Measurements from ENCODE around the gene DDX50.
A peak's percentile ranks its signal among the peaks of the same experiment; 100 is the strongest.

The DDX50 gene

DNA sequence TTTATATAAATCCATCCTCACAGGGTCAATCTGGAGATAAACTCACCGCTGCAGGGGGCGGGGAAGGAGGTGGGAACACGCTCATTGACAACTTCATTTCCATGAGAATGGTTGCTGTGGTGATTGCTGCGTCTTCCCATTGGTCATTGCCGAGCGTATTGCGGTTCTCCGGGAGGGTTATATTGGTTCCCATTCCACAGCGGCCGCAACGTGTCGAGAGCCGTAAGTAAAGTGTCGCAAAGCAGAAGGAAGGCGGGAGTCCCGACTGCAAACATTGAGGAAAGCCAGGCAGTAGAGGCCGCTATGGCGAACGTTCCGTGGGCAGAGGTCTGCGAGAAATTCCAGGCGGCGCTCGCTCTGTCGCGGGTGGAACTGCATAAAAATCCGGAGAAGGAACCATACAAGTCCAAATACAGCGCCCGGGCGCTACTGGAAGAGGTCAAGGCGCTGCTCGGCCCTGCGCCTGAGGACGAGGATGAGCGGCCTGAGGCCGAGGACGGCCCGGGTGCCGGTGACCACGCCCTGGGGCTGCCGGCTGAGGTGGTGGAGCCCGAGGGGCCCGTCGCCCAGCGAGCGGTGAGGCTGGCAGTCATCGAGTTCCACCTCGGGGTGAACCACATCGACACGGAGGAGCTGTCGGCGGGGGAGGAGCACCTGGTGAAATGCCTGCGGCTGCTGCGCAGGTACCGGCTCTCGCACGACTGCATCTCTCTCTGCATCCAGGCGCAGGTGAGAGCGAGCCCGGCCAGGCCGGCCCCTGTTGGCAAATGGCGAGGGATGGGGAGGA is 87.6 kb downstream of the DDX50 start, which contains the start of gene KIFBP:
TSS of gene KIFBP (plus strand) at position 274 of the 787 bp plus-strand sequence. CDS start at position 304, 30 bp downstream.
- DNase-seq: peak; percentile 94

DNA sequence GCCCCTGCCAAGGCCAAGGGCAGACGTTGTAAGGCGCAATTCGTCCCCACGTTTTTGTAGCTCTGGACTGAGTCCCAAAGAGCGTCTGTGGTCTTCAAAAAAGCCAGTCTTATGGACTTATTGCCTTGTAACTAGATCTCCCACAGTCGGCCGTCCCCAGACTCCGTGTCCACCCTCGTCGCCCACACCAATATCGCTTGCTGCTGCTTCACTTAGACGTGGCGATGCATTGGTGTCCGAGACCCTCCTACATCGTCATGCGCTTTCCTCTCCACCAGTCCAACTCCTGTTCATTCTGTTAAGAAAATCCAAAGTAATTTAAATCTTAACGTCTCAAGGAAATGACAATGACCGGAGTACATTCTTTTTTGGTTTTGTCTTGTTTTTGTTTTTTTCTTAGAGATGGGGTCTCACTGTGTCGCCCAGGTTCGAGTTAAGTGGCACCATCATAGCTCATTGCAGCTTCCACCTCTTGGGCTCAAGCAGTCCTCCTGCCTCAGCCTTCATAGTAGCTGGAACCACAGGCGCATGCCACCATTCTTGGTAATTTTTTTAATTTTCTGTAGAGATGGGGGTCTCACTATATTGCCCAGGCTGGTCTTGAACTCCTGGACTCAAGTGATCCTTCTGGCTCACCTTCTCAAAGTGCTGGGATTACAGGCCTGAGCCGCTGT is 88.3 kb downstream of the DDX50 start:
- no peak for DNase-seq

DNA sequence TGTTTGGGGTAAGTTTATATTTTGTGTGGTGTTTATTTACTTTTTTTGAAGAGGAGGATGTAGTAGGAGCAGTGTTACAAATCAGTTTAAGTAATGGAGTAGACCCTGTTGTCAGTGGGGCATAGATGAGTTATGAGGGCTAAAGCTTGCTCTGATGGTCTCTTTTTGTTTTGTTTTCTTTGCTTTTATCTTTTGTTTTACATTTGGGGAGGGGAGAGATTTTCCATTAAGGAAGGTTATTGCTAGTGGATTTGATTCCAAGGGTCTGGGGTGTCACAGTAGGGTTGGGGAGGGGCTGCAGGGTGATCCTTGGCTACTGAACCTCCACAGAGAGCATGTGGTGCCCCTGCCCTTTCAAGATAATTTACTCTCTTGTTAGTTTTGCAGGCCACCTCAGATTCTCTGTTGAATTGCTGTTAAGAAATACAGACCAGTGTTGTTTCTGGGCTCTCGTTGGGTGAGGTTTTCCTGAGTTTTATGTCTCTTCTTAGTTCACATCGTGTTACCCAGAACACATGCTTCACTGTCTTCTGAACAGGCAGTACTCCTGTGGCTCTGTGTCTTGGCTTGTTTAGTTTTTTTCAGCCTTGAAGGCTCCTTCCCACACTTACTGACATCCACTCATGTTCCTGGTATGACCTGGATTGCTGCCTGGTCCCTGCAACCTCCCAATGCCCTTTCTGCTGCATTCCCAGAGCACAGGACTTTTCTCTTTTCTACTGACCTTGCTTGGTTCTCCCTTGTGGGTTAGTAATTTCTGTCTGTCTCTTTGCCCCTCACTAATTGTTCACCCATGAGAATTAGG is 91.7 kb downstream of the DDX50 start:
- no peak for DNase-seq

All from NCI-H510A (cell line).